Erythroblast (primary cell): ENCODE measurements around the gene SSBP3.

Experiments used
- GATA1 ChIP-seq: IDR thresholded peaks from 2 replicates; pipeline ENCODE4 v1.6.1; 2011; ENCODE audit warnings: low read depth, mild to moderate bottlenecking, control low read depth, low read length, moderate library complexity
- POLR2A ChIP-seq: IDR thresholded peaks from 2 replicates; pipeline ENCODE4 v1.6.1; 2011; ENCODE audit warnings: mild to moderate bottlenecking, low read length

DNA sequence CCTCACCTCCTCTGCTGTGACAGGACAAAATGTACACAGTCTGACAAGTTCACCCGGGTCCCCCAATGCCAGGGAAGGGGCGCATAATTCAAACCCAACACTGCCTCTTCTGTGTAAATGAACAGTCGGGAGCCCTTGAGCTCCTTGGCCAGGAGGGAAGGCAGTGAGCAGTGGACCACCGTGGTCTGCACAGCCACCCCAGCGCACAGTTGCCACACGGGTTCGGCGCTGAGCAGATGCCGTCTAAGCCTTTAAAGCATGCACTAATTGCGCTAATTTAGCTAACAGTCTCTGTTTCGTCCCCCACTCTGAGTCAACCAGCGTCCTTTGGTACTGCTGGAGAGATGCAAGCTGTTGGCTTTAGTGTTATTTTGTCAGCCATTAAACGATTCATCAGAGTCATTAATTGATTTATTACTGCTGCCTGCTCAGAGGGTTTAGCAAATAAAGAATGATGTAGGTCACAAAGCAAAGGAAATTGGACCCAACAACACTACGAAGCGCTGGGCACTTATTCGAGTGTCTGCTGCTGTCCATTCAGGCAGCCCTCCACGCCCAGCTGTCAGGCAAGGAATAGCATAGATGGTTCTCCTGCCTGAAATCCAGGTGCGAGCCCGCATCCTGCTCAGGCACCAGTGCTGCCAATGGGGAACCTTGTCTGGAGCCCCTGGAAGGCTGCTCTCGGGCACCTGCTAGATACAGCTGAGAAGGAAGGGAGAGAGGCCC is 114.8 kb downstream of the SSBP3 start:
- no peak for TF ChIP-seq POLR2A
- TF ChIP-seq GATA1 = no peak
